HL-60 (cell line): ENCODE results near the gene TCP11L1.

Experiments used
- DNase-seq, 2 experiments: peaks; one replicate each; pipeline ENCODE4 v3.0.0-alpha.2; 2010 to 2020; ENCODE audit warnings: low read depth in 1 of 2, low spot score in 1 of 2
- H3K27ac ChIP-seq: fragments of 250-450 bp; sonication (Bioruptor Pico); replicated peaks from 2 replicates; pipeline ENCODE4 v1.5.1; 2020; ENCODE audit warnings: mild to moderate bottlenecking, moderate library complexity
- H3K27me3 ChIP-seq: fragments of 250-450 bp; sonication (Bioruptor Pico); 2 replicates; pipeline ENCODE4 v1.5.1; 2021; ENCODE audit warnings: mild to moderate bottlenecking, moderate library complexity; ENCODE audit not compliant: insufficient read depth, poor library complexity, severe bottlenecking
- H3K4me3 ChIP-seq: replicated peaks from 2 replicates; pipeline ENCODE4 v1.5.1; 2011; ENCODE audit warnings: mild to moderate bottlenecking, control low read depth, low read length; ENCODE audit not compliant: insufficient read depth
- GABPA ChIP-seq: IDR thresholded peaks from 2 replicates; pipeline ENCODE4 v1.6.1; 2012; ENCODE audit warnings: low read depth
- POLR2AphosphoS5 ChIP-seq: IDR thresholded peaks from 2 replicates; pipeline ENCODE4 v1.6.1; 2012; ENCODE audit warnings: low read depth
- SPI1 ChIP-seq: IDR thresholded peaks from 2 replicates; pipeline ENCODE4 v1.6.1; 2012; ENCODE audit warnings: low read depth, mild to moderate bottlenecking, borderline replicate concordance
- TF ChIP-seq, protein P1 (sequence below): IDR thresholded peaks from one replicate; pipeline ENCODE4 v1.5.1; 2011; ENCODE audit warnings: low read length, control low read depth, inconsistent platforms; ENCODE audit not compliant: insufficient read depth
- TF ChIP-seq, protein P2 (sequence below): IDR thresholded peaks from 2 replicates; pipeline ENCODE4 v1.6.1; 2012; ENCODE audit warnings: low read depth; ENCODE audit not compliant: insufficient replicate concordance

Gene TCP11L1

DNA sequence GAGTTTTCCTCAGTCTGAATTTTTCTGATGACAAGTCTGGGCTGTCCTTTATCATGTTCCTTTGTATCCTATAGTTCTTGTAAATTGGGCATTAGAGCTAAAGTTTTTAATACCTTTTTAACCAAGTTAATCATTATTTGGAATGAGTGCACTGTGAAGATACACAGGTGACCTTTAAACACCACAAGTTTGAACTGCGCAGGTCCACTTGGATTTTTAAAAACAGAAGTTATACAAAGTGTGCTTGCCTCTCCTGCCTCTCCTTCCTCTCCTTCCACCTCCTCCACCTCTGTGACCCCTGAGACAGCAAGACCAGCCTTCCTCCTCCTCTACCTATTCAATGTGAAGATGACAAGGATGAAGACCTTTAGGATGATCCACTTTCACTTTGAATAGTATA, 4.4 kb upstream of the TCP11L1 start:
- no peaks in the 10 kb centered on the region for H3K27me3 ChIP-seq
- H3K27ac ChIP-seq: no peak overlapping the region
- TF ChIP-seq, protein P1, sequence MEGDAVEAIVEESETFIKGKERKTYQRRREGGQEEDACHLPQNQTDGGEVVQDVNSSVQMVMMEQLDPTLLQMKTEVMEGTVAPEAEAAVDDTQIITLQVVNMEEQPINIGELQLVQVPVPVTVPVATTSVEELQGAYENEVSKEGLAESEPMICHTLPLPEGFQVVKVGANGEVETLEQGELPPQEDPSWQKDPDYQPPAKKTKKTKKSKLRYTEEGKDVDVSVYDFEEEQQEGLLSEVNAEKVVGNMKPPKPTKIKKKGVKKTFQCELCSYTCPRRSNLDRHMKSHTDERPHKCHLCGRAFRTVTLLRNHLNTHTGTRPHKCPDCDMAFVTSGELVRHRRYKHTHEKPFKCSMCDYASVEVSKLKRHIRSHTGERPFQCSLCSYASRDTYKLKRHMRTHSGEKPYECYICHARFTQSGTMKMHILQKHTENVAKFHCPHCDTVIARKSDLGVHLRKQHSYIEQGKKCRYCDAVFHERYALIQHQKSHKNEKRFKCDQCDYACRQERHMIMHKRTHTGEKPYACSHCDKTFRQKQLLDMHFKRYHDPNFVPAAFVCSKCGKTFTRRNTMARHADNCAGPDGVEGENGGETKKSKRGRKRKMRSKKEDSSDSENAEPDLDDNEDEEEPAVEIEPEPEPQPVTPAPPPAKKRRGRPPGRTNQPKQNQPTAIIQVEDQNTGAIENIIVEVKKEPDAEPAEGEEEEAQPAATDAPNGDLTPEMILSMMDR: no peak
- no peak for TF ChIP-seq SPI1
- TF ChIP-seq, protein P2, sequence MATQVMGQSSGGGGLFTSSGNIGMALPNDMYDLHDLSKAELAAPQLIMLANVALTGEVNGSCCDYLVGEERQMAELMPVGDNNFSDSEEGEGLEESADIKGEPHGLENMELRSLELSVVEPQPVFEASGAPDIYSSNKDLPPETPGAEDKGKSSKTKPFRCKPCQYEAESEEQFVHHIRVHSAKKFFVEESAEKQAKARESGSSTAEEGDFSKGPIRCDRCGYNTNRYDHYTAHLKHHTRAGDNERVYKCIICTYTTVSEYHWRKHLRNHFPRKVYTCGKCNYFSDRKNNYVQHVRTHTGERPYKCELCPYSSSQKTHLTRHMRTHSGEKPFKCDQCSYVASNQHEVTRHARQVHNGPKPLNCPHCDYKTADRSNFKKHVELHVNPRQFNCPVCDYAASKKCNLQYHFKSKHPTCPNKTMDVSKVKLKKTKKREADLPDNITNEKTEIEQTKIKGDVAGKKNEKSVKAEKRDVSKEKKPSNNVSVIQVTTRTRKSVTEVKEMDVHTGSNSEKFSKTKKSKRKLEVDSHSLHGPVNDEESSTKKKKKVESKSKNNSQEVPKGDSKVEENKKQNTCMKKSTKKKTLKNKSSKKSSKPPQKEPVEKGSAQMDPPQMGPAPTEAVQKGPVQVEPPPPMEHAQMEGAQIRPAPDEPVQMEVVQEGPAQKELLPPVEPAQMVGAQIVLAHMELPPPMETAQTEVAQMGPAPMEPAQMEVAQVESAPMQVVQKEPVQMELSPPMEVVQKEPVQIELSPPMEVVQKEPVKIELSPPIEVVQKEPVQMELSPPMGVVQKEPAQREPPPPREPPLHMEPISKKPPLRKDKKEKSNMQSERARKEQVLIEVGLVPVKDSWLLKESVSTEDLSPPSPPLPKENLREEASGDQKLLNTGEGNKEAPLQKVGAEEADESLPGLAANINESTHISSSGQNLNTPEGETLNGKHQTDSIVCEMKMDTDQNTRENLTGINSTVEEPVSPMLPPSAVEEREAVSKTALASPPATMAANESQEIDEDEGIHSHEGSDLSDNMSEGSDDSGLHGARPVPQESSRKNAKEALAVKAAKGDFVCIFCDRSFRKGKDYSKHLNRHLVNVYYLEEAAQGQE: no peak
- no peak for TF ChIP-seq GABPA
- no peak for TF ChIP-seq POLR2AphosphoS5
- DNase-seq: no peak
- no peak overlapping the region for H3K4me3 ChIP-seq

DNA sequence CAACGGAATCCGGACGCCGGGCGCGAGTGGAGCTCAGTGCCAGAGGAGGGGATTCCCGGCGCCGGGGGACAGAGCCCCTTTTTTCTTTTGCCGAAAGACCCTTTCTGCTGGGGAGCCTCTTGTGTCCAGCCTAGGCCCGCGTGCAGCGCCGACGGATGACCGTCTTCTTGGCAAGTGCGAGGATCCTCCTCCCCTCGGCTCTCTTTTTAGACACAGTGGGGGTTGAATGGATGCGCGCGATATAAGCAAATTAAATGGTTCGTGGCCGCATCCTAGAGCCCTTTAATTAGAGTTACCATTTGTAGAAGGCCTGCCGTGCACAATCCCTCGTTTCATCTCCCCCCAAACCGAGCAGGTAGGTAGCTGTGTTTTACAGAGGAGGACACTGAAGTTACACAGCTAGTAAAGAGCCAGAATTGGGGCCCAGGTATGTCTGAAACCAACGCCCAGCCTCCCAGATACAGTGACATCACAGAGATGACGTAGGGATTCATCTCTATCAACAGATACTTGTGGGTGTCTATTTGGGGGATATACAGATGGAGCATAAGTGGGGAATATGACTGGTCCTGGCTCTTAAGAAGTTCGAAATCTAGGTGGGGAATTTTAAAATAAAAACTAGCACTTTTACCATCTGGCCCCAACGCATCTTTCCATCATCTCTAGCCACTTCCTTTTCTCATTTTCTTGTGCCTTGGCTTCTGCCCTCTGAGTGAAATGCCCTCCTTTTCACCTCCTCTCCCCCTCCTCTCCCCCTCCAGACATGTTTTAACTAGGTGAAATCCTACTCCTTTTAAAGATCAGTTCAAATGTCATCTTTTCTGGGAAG, 875 bp downstream of the TCP11L1 start:
- TF ChIP-seq SPI1 (peak; percentile 74), POLR2AphosphoS5 (no peak)
- no peaks in the 10 kb centered on the region for H3K27me3 ChIP-seq
- peak overlapping the region; percentile 97 for H3K27ac ChIP-seq
- no peak for DNase-seq
- peak overlapping the region; percentile 68 for H3K4me3 ChIP-seq

DNA sequence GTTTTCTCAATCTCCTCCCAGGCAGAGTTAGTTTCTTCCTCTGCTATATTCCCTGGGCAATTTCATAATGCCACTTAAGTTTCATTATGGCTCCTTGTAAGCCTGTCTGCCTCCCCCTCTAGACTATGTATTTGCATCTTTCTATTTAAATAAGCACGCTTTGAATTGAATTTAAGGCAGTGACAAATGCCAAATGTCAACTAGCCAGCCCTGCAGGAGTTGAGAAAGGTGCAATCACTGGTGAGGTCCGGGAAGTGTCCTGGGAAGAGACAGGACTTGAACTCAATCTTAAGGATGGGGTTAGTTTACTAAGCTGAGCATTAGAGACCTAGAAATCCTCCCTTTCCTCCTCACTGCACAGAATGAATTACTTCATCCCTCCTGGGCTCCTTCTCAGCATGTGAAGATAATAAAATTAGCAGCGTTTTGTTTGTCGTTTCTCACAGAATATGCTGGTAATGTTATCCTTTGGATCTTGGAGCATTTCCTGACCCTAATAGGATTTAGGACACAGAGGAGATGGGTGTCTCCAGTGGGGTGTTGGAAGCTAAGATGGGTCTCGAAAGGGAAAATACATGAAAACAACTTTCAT, 1.6 kb downstream of the TCP11L1 start:
- DNase-seq: no peak
- Histone ChIP-seq H3K27ac (no peak overlapping the region), H3K27me3 (no peaks in the 10 kb centered on the region), H3K4me3 (no peak overlapping the region)
- TF ChIP-seq, protein P1: no peak
- TF ChIP-seq SPI1: no peak
- no peak for TF ChIP-seq GABPA
- no peak for TF ChIP-seq POLR2AphosphoS5
- TF ChIP-seq, protein P2: no peak

DNA sequence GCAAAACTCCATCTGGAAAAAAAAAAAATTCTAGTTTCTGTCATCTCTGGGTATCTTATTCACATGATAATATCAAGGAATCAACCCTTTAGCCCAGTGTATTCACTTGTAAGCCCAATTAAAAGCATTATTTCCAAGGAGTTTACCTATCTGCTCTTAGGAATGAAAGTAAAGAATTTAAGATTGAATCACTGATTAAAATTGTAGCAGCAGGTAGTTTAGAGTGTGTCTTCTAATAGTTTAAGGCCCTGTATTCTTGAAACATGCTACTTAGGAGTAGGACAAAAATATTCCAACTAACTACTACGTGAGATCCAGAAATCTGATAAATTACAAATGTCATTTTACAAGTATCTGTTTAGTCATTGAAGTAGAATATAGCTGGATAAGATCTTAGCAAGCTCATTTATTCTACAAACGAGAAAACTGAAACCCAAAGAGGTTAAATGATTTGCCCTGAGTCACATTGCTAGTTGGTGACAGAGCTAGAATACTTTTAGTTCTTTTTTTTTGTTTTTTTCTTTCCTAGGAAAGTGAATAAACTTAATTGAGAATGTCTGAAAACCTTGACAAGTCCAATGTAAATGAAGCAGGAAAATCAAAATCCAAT, 4.0 kb downstream of the TCP11L1 start:
- TF ChIP-seq GABPA: no peak
- TF ChIP-seq, protein P2: no peak
- TF ChIP-seq SPI1: no peak
- no peak for TF ChIP-seq POLR2AphosphoS5
- TF ChIP-seq, protein P1: no peak
- H3K27me3 ChIP-seq: no peaks in the 10 kb centered on the region
- no peak for DNase-seq
- no peak overlapping the region for H3K4me3 ChIP-seq
- no peak overlapping the region for H3K27ac ChIP-seq
